WI38 (cell line): ENCODE results near the gene USP9X.

Source experiments
- H3K4me3 ChIP-seq: 2 replicates; pipeline ENCODE4 v1.5.1; 2011; ENCODE audit warnings: low read depth, mild to moderate bottlenecking, control low read depth, low read length
- TF ChIP-seq, protein P1 (sequence below): IDR thresholded peaks from 2 replicates; pipeline ENCODE4 v1.5.1; 2012; ENCODE audit warnings: low read depth, mild to moderate bottlenecking, control low read depth, low read length

Gene USP9X

GRCh38 chrX:41086627-41086932 is 1.3 kb downstream of the USP9X start:
- TF ChIP-seq, protein P1, sequence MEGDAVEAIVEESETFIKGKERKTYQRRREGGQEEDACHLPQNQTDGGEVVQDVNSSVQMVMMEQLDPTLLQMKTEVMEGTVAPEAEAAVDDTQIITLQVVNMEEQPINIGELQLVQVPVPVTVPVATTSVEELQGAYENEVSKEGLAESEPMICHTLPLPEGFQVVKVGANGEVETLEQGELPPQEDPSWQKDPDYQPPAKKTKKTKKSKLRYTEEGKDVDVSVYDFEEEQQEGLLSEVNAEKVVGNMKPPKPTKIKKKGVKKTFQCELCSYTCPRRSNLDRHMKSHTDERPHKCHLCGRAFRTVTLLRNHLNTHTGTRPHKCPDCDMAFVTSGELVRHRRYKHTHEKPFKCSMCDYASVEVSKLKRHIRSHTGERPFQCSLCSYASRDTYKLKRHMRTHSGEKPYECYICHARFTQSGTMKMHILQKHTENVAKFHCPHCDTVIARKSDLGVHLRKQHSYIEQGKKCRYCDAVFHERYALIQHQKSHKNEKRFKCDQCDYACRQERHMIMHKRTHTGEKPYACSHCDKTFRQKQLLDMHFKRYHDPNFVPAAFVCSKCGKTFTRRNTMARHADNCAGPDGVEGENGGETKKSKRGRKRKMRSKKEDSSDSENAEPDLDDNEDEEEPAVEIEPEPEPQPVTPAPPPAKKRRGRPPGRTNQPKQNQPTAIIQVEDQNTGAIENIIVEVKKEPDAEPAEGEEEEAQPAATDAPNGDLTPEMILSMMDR: no peak
- peak overlapping the region; percentile 91 for H3K4me3 ChIP-seq

DNA sequence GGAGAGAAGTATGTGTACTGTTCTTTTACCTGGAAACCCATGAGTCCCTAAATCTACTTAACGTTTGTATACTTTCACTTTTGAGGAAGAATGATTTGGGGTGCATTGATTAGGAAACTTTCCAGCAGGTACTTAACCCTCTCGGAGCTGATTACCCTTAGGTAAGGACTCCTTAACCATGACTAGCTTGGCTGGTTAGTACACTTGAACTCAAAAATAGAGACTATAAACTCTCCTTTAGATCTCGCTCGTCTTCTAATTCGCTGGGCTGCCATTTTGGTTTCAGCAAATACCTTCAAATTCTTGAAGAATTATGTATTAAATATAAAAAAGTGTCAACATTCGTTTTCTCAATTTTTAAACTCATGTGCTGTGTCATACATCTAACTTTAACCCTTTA is 2.0 kb downstream of the USP9X start:
- TF ChIP-seq, protein P1: no peak
- peak overlapping the region; percentile 91 for H3K4me3 ChIP-seq

DNA sequence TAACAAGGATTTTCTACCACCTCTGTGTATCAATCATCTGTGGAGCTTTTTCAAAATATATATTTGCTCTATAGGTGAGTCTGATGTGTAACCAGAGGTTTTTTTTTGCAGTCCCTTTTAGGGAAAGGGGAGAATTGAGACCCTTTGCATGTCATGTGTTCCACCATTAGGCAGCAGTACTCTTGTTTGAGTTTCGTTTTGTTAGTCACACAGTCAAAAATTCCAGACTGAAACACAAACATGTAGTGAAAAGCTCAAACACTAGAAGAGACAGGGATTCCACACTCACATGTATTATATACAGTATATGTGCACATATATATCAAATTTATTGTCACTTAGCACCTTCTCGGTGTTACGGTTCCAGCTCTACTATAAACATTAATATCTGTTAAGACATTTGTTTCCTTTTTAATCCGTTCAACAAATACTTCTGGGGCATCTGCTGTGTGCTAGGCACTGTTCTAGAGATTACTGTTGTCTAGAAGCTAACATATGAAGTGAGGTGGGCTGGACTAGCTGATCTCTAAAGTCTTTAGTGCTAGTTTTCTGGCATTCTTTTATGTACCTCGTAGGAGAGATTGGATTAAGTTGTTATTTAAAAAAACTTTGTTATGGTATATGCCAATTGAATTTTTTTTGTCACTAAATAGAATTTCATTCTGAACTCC is 5.5 kb downstream of the USP9X start:
- H3K4me3 ChIP-seq: no peak overlapping the region
- TF ChIP-seq, protein P1: no peak

DNA sequence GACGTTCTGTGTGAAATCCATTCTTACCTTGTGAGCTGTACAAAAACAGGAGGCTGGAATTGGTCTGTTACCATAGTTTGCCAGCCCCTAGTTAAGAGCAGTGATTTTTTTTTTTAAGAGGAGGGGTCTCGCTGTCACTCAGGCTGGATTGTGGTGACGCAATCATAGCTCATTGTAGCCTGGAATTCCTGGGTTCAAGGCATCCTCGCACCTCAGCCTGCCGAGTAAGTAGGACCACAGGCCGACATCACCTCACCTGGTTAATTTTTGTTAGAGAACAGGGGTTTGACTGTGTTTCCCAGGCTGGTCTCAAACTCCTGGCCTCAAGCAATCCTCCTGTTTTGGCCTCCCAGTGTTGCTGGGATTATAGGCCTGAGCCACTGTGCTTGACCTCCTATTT is 7.5 kb downstream of the USP9X start:
- TF ChIP-seq, protein P1: no peak
- no peak overlapping the region for H3K4me3 ChIP-seq

- TF ChIP-seq, protein P1: no peak
- no peak overlapping the region for H3K4me3 ChIP-seq
Observed at GRCh38 chrX:41095174-41095573, 9.9 kb downstream of the USP9X start.

DNA sequence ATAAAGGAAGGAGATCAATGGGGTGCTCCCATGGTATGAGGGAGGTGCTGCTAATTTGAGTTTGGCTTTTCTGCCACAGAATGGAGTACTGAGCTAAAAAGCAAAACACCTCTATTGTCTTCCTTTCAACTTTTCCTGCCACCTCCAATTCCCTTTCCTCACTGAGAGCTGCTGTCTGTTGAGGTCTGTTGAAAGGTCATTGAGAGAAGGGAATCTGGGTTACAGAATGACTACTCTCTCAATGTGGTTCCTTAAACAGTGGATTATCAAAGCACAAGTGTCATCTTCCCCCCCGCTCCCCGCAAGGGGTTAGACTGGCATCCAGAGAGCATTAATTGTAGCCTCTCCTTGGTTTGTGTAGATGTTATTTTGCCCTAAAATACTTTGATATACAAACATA is 10.7 kb downstream of the USP9X start:
- TF ChIP-seq, protein P1: no peak
- H3K4me3 ChIP-seq: no peak overlapping the region

GRCh38 chrX:41096339-41096955 is 11.2 kb downstream of the USP9X start:
- TF ChIP-seq, protein P1: no peak
- H3K4me3 ChIP-seq: no peak overlapping the region
